Measurements from ENCODE around the gene PRRC2B.

DNA sequence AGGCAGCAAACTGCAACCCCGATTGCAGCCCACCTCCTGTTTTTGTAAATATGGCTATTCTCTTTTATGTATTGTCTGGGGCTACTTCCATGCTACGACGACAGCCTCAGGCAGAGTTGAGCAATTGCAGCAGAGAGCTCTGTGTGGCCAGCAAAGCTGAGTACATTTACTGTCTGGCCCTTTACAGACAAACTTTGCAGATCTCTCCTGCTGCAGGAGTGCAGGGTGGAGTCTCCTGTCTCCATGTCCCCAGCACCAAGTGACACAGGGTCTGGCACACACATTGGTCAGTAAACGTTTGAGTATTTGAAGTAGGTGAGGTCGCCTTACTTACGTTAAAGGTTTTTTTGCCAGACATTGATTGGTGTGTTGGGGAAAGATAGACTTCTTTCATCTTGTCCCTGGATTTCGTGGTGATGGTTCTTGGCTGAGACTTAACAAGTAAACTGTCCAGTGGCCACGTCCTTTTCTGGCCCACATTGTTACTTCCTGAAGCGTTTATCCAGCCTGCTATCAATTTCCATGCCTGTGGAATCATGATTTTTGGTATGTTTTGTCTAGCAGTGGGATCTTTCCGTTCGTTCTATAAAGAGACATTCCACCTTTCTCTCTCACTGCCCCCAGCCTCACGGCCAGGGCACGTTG, 27.2 kb downstream of the PRRC2B start:
- TF ChIP-seq, protein P1, sequence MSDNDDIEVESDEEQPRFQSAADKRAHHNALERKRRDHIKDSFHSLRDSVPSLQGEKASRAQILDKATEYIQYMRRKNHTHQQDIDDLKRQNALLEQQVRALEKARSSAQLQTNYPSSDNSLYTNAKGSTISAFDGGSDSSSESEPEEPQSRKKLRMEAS (IDR thresholded peaks at IDR 0.05): peak; percentile 23
- TF ChIP-seq HNF4G (IDR thresholded peaks at IDR 0.05): no peak
- TF ChIP-seq SP1 (IDR thresholded peaks at IDR 0.05): no peak

All from liver (tissue), 2 donors.